Activated CD4-positive, alpha-beta T cell treated with anti-CD3 and anti-CD28 coated beads for 1 hour (primary cell): ENCODE results near the gene SPRTN.

ENCODE experiments used
- DNase-seq: peaks from one replicate; pipeline ENCODE4 v3.0.0-alpha.2; 2020

The SPRTN gene

DNA sequence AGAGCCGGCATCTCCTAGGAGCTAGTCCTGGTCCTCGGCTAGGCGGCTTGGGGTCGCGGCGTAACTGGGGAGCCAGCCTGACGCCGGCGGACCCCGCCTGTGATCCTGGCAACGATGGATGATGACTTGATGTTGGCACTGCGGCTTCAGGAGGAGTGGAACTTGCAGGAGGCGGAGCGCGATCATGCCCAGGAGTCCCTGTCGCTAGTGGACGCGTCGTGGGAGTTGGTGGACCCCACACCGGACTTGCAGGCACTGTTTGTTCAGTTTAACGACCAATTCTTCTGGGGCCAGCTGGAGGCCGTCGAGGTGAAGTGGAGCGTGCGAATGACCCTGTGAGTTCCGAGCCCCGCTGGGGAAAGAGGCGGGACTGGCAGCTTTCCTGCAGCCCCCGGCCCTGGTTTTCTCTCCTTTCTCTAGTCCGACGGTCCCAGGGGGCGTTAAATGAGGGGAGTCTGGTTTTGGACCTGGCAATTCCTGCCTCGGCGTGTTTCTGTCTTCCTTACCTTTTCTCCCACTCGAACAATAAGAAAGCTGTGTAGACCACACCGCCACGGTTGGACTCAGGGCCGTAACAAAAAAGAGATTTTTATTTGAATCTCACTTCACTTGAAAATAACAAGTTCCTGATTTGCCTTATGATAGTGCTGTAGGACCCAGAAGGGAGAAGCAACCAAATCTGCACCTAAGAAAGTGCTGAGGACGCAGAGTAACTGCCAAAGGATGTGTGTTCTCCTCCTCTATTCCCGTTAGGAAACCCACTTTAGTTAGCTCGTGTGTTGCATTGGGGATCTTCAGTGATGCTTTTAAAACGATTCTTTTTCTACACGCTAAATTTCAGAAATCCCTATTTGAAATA is at the start of gene SPRTN:
TSS of gene SPRTN (plus strand) at position 24 of the 859 bp plus-strand sequence. CDS start at position 115, 91 bp downstream.
- no peak for DNase-seq

GRCh38 chr1:231295938-231296337 is 42.2 kb upstream of the SPRTN start:
- no peak for DNase-seq

DNA sequence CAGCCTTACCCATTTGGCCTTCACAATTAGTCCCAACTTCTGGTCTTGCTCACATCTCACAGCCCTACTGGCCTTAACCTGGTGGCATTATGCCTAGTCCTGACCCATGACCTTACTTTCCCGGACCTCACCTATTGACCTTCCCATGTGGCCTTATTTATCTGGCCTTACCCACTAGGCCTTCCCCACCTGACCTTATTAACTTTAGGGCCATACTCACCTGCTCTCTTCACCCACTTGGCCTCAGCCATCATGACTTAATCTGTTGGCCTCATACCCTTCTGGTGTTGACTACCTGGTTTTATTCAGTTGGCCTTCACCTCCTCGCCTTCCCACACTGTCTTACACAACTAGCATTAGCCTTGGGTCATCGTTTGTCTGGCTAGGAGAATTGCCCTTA is 36.1 kb upstream of the SPRTN start:
- DNase-seq, result no peak

DNA sequence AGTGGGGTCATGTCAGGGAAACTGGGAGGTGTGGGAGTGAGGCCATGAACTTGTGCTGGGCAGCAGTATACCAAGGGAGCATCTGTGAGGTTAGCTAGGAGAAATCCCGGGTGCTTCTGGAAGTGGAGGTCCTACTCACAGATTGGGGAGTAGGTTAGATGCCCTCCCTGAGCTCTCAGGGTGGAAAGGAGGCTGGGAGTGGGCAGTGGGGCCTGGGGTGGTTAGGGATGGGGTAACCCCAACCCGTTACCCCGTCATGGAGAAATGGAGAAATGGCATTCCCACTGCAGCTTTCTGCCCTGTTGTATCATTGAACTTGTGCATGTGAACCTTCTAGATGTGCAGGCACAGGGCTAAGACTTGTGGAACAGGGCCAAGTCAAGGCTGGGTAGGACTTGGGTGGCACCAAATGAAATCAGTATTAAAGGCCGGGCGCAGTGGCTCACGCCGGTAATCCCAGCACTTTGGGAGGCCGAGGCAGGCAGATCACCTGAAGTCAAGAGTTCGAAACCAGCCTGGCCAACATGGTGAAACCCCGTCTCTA is 27.6 kb upstream of the SPRTN start:
- DNase-seq, result no peak

DNA sequence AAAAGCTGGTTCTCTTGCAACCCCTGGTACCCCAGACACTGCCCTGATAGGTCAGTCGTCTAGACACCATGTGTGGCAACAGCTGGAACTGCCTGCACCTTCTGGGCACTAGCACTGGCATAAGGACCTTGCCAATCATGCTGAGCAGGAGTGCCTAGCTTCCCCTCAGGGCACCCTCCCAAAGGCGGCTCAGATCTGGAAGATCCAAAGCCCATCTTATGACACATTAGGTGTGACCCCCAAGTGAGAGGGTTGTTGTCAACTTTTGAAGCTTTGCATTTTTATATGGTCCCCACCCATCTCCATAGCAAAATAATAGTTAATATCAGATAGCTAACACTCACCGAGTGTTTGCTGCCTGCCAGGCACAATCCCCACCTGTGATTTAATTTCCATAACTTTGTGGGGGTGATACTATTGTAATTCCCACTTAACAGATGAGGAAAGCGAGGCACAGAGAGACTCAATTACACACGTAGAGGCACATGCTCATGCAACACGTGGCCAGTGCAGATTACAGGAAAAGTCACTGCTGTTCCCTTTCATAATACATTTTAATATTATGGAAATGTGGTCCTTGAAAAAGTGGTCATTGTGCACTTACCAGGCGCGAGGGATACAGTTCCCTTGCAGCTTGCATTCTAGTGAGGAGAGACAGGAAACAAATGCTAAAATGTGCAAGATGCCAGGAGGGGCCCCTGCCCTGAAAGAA is 26.2 kb upstream of the SPRTN start:
- no peak for DNase-seq

- no peak for DNase-seq
Observed at GRCh38 chr1:231312432-231312788, 25.7 kb upstream of the SPRTN start.

GRCh38 chr1:231313661-231314060 is 24.4 kb upstream of the SPRTN start:
- DNase-seq, result no peak

DNA sequence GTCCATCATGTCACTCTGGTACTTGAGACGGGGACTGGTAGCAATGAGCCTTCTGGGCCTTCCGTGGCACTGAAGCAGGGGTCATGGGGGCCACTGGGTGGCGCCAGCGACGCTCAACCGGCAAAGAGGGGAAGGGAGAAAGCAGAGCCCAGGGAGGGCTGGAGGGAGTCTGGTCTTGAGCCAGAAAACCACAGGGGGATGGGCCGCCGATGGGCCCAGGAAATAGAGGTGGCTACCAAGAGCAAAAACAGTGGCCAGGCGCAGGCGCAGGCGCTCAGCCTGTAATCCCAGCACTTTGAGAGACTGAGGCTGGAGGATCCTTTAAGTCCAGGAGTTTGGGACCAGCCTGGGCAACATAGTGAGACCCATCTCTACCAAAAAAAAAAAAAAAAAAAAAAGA is 22.2 kb upstream of the SPRTN start:
- no peak for DNase-seq

DNA sequence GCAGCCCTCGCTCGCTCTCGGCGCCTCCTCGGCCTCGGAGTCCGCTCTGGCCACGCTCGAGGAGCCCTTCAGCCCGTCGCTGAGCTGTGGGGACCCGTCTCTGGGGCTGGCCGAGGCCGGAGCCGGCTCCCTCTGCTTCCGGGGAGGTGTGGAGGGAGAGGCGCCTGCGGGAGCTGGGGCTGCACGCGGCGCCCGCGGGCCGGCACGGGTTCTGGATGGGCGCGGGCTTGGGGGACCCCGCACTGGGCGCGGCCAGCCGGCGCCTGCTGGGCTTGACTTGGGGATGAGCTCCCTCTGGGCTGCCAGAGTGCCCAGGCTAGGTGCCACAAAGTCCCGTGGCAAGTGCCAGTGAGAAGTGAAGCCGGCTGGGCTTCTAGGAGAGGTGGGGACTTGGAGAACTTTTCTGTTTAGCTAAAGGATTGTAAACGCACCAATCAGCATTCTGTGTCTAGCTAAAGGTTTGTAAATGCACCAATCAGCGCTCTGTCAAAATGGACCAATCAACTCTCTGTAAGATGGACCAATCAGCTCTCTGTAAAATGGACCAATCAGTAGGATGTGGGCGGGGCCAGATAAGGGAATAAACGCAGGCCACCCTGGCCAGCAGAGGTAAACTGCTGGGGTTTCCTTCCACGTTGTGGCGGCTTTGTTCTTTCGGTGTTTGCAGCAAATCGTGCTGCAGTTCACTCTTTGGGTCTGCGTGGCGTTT is 20.6 kb upstream of the SPRTN start:
- DNase-seq, result no peak

GRCh38 chr1:231318015-231318355 is 20.1 kb upstream of the SPRTN start:
- DNase-seq, result no peak

- DNase-seq, result no peak
Observed at GRCh38 chr1:231318568-231318967, 19.5 kb upstream of the SPRTN start.

DNA sequence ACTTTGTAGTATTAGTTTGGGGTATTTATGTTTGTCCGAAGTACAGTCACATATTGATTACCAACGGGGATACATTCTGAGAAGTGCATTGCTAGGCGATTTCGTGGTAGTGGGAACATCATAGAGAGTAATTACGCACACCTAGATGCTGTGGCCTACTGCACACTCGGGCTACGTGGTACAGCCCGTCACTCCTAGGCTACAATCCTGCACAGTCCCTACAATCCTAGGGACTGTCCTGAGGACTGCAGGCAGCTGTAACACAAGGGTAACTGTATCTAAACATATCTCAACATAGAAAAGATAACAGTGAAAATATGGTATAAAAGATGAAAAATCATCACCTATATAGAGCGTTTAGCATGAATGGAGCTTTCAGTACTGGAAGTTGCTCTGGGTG is 19.0 kb upstream of the SPRTN start:
- no peak for DNase-seq

- no peak for DNase-seq
Observed at GRCh38 chr1:231322880-231323530, 15.1 kb upstream of the SPRTN start.

GRCh38 chr1:231324660-231325059 is 13.4 kb upstream of the SPRTN start:
- no peak for DNase-seq

DNA sequence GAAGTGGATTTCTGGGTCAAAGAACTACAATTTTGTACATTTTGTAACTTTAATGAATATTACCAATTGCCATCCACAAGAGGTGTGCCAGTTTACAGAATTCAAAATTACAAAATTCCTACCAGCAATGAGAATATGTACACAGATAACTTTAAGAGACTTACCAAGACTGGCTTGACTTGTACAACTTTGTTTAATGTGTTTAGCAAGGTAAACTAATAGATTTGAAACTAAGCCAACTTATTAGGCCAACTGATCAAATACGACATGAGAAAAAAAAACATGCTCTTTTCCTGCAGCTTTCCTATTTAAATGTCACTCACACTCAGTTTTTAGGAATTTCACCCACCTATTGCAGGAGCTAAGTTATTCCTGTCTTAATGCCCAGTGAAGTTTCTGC is 11.8 kb upstream of the SPRTN start:
- DNase-seq, result no peak

DNA sequence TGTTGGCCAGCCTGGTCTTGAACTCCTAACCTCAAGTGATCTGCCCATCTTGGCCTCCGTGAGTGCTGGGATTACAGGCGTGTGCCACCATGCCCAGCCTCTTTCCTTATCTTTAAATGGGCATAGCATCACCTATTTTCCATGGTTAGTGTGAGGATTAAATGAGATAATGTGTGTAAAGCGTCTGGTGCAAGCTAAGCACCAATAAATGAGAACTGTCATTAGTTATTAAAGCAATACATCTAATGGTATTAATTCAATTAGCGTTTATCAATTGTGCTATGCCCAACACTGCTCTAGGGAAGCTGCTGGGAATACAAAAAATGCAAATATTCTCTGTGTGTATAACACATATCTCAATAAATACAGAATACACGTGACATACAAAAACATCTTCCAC is 10.5 kb upstream of the SPRTN start:
- no peak for DNase-seq

DNA sequence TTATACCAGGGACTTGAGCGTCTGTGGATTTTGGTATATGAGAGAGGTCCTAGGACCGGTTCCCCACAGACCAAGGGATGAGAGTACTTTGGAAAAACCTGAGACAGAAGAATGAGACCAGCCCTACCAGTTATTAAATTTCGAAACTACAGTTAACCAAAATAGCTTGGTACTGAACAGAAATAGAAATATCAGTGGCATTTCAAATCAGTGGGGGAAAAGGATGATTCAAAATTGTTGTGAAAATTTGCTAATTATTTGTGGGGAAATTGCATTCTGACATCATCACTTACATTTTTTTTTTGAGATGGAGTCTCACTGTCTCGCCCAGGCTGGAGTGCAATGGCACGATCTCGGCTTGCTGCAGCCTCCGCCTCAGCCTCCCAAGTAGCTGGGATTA is 8.6 kb upstream of the SPRTN start:
- no peak for DNase-seq

GRCh38 chr1:231332761-231333160 is 5.3 kb upstream of the SPRTN start:
- DNase-seq, result no peak

GRCh38 chr1:231334079-231334666 is 3.9 kb upstream of the SPRTN start:
- DNase-seq, result no peak

DNA sequence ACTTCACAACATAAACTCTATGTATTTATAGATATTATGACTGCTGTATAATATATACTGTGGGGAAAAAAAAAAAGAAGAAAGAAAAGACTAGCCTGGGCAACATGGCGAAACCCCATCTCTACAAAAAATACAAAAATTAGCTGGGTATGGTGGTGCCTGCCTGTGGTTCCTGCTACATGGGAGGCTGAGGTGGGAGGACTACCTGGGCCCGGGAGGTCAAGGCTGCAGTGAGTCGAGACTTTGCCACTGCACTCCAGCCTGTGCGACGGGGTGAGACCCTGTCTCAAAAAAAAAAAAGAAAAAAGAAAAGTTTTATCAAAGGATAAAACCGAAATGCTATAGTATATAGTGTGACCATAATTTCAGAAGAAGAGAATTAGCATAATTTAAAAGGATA is 3.1 kb upstream of the SPRTN start:
- no peak for DNase-seq

DNA sequence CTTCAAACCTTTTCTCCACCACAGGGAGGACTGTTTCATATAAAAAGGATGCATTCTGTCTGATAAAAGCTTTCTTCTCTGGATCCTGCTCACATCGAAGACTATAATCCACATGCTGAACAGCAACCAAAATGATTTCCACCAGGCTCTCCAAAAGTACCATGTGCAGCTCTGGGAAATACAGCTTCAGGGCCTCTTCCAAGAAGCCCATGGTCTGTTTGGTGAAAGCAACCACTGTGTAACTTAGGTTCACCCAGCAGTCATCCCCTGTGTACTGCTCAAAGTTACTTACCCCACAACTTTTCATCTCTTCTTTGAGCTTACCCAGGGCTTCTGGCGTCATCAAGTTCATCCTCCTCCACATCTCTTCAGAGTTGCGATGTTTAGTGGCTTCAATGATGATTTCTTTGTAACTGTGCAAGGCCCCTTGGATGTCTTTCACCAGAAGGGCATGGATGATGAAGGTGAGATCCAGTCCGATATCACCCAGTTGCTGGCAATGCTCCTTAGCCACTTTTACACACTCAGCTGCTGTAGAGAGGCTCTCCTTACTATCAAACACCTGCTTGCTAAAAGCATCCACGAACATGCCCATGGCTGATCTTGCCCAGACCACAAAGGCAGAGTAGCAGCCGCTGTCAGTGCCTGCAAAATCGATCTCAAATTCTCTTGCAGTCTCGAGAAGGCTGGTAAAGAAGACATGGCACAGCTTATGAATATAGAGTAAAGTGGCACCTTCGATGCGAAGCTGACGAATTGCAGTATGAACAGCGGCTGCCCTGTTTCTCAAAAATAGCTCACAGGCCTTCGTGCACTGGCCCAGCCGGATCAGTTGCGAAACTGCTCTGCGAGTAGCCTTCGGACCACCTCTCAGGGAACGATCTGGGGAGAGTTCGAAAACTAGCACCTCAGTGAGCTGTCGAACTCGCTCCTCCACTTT is 2.2 kb upstream of the SPRTN start:
- no peak for DNase-seq

GRCh38 chr1:231337043-231337471 is 1.0 kb upstream of the SPRTN start:
- DNase-seq, result no peak
